ENCODE data around the gene TRIM24. TPM values are rescaled to one million over a fixed set of nuclear protein-coding genes. Genes with fewer than 3 reads are reported as not detected.
"Not testable (repeated sequence)": the region's sequence is repeated elsewhere in the genome, so short reads cannot be mapped to it uniquely, and the experiment has no call there.

Gene TRIM24
- total RNA-seq, 1 donor from 2014 or later, result 65.3 TPM

GRCh38 chr7:138459413-138460175 is 465 bp upstream of the TRIM24 start:
- DNase-seq (ENCODE audit: extremely low read depth, low read depth, low spot score), result peak; percentile 91

GRCh38 chr7:138460649-138461607 is 869 bp downstream of the TRIM24 start:
- no peak for DNase-seq (ENCODE audit: extremely low read depth, low read depth, low spot score)

- DNase-seq (ENCODE audit: extremely low read depth, low read depth, low spot score), result not testable (repeated sequence)
Observed at GRCh38 chr7:138463291-138463618, 3.2 kb downstream of the TRIM24 start.

- DNase-seq (ENCODE audit: extremely low read depth, low read depth, low spot score), result no peak
Observed at GRCh38 chr7:138465046-138465445, 5.0 kb downstream of the TRIM24 start.

- DNase-seq (ENCODE audit: extremely low read depth, low read depth, low spot score), result not testable (repeated sequence)
Observed at GRCh38 chr7:138466069-138466756, 6.2 kb downstream of the TRIM24 start.

GRCh38 chr7:138468244-138469123 is 8.4 kb downstream of the TRIM24 start:
- no peak for DNase-seq (ENCODE audit: extremely low read depth, low read depth, low spot score)

GRCh38 chr7:138470391-138471157 is 10.5 kb downstream of the TRIM24 start:
- DNase-seq (ENCODE audit: extremely low read depth, low read depth, low spot score), result no peak

GRCh38 chr7:138472292-138473079 is 12.4 kb downstream of the TRIM24 start:
- no peak for DNase-seq (ENCODE audit: extremely low read depth, low read depth, low spot score)

GRCh38 chr7:138475377-138475776 is 15.3 kb downstream of the TRIM24 start:
- no peak for DNase-seq (ENCODE audit: extremely low read depth, low read depth, low spot score)

GRCh38 chr7:138477081-138477578 is 17.1 kb downstream of the TRIM24 start:
- DNase-seq (ENCODE audit: extremely low read depth, low read depth, low spot score), result no peak

GRCh38 chr7:138477581-138477980 is 17.5 kb downstream of the TRIM24 start:
- no peak for DNase-seq (ENCODE audit: extremely low read depth, low read depth, low spot score)

- no peak for DNase-seq (ENCODE audit: extremely low read depth, low read depth, low spot score)
Observed at GRCh38 chr7:138478499-138478908, 18.4 kb downstream of the TRIM24 start.

- no peak for DNase-seq (ENCODE audit: extremely low read depth, low read depth, low spot score)
Observed at GRCh38 chr7:138480527-138480926, 20.5 kb downstream of the TRIM24 start.

- no peak for DNase-seq (ENCODE audit: extremely low read depth, low read depth, low spot score)
Observed at GRCh38 chr7:138481447-138482380, 21.7 kb downstream of the TRIM24 start.

GRCh38 chr7:138483531-138483930 is 23.5 kb downstream of the TRIM24 start:
- no peak for DNase-seq (ENCODE audit: extremely low read depth, low read depth, low spot score)

GRCh38 chr7:138485508-138485907 is 25.4 kb downstream of the TRIM24 start:
- not testable (repeated sequence) for DNase-seq (ENCODE audit: extremely low read depth, low read depth, low spot score)

GRCh38 chr7:138489139-138489538 is 29.1 kb downstream of the TRIM24 start:
- not testable (repeated sequence) for DNase-seq (ENCODE audit: extremely low read depth, low read depth, low spot score)

All from glomerular endothelial cell (primary cell).